HUES64 (cell line): ENCODE data around the gene PODXL2. TPM values are rescaled to one million over a fixed set of nuclear protein-coding genes. Genes with fewer than 3 reads are reported as not detected.

Experiments
- H3K27ac ChIP-seq: 2 replicates; pipeline ENCODE4 v1.7.0; 2013; ENCODE audit warnings: low read depth, low read length, inconsistent platforms
- H3K27me3 ChIP-seq: 2 replicates; pipeline ENCODE4 v1.6.1; 2013; ENCODE audit warnings: mild to moderate bottlenecking, low read length; ENCODE audit not compliant: insufficient read depth
- H3K36me3 ChIP-seq: 2 replicates; pipeline ENCODE4 v1.6.1; 2013; ENCODE audit warnings: mild to moderate bottlenecking, low read length; ENCODE audit not compliant: insufficient read depth
- H3K4me1 ChIP-seq: 2 replicates; pipeline ENCODE4 v1.6.1; 2013; ENCODE audit warnings: mild to moderate bottlenecking, low read length, moderate library complexity; ENCODE audit not compliant: insufficient read depth
- H3K4me3 ChIP-seq: 2 replicates; pipeline ENCODE4 v1.5.1; 2013; ENCODE audit warnings: mild to moderate bottlenecking, low read length, moderate library complexity
- H3K9ac ChIP-seq: 2 replicates; pipeline ENCODE4 v1.6.1; 2013; ENCODE audit warnings: mild to moderate bottlenecking, low read depth, low read length
- H3K9me3 ChIP-seq: 2 replicates; pipeline ENCODE4 v1.6.1; 2013; ENCODE audit warnings: low read depth, low read length; ENCODE audit not compliant: insufficient read depth
- WGBS: fragments of 150-250, 120-280 bp; methylation state at CpG from one replicate; pipeline ENCODE4 v1.1.7; 2013; ENCODE audit warnings: missing lambda C conversion rate; 5-methylcytosine and 5-hydroxymethylcytosine counted together
- polyA plus RNA-seq, 2 experiments: library from polyadenylated mRNA; stranded (reverse); fragments of 50-300 nt; gene quantifications; one replicate each; pipeline ENCODE4 v1.2.3, GENCODE V29; 2013

Gene PODXL2, protein sequence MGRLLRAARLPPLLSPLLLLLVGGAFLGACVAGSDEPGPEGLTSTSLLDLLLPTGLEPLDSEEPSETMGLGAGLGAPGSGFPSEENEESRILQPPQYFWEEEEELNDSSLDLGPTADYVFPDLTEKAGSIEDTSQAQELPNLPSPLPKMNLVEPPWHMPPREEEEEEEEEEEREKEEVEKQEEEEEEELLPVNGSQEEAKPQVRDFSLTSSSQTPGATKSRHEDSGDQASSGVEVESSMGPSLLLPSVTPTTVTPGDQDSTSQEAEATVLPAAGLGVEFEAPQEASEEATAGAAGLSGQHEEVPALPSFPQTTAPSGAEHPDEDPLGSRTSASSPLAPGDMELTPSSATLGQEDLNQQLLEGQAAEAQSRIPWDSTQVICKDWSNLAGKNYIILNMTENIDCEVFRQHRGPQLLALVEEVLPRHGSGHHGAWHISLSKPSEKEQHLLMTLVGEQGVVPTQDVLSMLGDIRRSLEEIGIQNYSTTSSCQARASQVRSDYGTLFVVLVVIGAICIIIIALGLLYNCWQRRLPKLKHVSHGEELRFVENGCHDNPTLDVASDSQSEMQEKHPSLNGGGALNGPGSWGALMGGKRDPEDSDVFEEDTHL
- polyA plus RNA-seq (2013, experiment 1 of 2): 26.3 TPM
- polyA plus RNA-seq (2013, experiment 2 of 2): 30.9 TPM

DNA sequence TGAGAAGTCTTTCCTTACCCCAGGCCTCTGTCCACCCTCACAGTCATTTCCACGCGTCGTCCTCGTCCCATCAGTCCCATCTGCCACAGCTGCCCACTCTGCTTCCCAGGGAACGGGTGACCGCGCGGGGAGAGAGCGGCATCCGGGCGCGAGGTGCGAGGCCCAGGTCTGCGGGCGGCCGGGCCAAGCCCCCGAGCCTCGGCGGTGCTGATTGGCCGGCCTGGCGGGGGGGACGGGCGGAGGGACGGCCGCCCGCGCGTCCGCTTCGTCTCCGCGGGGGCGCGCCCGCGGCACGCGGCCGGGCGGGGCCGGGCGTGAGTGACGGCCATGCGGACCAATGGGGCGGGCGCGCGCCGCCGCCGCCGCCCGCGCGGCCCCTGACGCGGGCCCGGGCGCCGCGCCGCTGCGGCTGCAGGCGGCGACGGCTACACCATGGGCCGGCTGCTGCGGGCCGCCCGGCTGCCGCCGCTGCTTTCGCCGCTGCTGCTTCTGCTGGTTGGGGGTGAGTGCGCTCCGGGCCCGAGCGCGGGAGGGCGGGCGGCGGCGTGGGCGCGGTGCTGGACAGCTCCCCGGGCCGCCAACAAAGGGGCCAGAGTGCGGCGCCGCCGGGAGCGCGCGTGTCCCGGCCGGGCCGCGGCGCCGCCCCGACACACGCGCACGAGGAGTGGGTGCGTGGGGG is at the start of gene PODXL2:
Gene PODXL2 (plus strand): TSS at position 398 of the 679 bp plus-strand sequence. CDS start 35 bp downstream, at position 433.
- WGBS: 3% methylated on average over 105 of the region's 105 CpGs
- Histone ChIP-seq H3K27me3 (peaks cover 47% of the 10 kb centered on the region), H3K9ac (peak within 1 kb of the TSS; percentile 61), H3K27ac (no peak within 1 kb of the TSS), H3K9me3 (peaks cover 6% of the 10 kb centered on the region; the same call in 1 of the 2 replicates), H3K4me3 (peak within 1 kb of the TSS; percentile 54), H3K36me3 (no peaks in the 10 kb centered on the region), H3K4me1 (0 out of 2 replicates have a peak, but pooled peaks cover 8% of the 10 kb centered on the region)

DNA sequence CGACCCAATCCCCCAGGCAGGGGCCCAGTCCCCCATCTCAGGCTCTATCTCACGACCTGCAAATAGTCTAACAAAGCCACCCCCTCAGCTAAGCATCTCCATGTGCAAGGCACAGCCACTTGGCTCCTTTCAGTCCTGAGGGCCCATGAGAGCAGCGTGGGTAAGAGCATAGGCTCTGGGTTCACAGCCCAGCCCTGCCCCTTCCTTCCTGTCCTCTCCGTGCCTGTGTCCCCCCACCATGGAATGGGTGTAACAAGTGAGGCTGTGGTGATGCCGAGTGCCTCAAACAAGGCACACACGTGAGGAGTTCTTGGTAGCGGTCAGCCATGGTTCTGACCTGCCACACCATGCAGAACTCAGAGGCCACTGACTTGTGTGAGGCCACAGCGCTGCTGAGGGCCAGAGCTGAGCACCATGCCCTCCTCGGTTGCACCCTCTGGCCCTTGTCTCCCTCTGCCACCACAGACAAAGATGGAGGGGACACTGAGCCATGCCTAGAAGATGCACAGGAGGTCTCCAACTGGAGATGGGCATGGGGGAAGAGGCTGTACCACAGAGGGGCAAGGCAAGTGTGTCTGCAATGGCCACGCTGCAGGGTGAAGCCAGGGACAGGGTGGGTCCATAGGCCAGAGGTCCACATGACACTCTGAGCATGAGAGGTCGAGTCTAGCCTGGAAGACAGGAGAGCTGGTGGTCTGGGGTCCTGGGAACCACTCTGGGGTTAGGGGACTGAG is 48.5 kb upstream of the PODXL2 start:
- 91% methylated on average over 11 of the region's 11 CpGs for WGBS
- Histone ChIP-seq H3K4me1 (no peaks in the 10 kb centered on the region), H3K9me3 (no peaks in the 10 kb centered on the region), H3K4me3 (no peak overlapping the region), H3K9ac (no peak overlapping the region), H3K36me3 (peaks cover 3% of the 10 kb centered on the region; the same call in 1 of the 2 replicates), H3K27me3 (no peaks in the 10 kb centered on the region), H3K27ac (no peak overlapping the region)

DNA sequence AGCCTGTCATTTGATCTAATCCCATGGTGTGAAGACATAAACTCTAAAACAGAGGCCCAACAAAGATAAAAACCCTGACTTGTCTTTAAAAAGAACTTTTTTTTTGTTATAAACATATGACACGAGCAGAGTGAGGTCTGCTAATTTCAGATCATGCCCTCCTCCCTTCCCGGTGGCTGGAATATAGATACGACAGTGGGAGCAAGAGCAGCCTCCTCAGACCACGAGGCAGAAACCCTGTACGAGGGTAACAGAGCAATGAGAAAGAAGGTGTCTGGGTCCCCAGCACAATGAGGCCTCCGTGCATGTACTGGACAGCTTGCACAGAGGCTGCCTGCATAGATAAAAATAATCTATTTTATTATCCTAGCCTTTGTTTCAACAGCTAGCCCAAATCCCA is 44.3 kb upstream of the PODXL2 start:
- Histone ChIP-seq H3K27ac (no peak overlapping the region), H3K4me3 (no peak overlapping the region), H3K36me3 (no peaks in the 10 kb centered on the region), H3K9ac (no peak overlapping the region), H3K9me3 (no peaks in the 10 kb centered on the region), H3K27me3 (peaks cover 7% of the 10 kb centered on the region; the same call in 1 of the 2 replicates), H3K4me1 (0 out of 2 replicates have a peak, but pooled peaks cover 3% of the 10 kb centered on the region)
- WGBS: 94% methylated on average over 6 of the region's 6 CpGs

- H3K27ac ChIP-seq: no peak overlapping the region
- no peak overlapping the region for H3K9ac ChIP-seq
- WGBS: 89% methylated on average over 4 of the region's 4 CpGs
Measured at GRCh38 chr3:127585163-127585812, 43.7 kb upstream of the PODXL2 start.

DNA sequence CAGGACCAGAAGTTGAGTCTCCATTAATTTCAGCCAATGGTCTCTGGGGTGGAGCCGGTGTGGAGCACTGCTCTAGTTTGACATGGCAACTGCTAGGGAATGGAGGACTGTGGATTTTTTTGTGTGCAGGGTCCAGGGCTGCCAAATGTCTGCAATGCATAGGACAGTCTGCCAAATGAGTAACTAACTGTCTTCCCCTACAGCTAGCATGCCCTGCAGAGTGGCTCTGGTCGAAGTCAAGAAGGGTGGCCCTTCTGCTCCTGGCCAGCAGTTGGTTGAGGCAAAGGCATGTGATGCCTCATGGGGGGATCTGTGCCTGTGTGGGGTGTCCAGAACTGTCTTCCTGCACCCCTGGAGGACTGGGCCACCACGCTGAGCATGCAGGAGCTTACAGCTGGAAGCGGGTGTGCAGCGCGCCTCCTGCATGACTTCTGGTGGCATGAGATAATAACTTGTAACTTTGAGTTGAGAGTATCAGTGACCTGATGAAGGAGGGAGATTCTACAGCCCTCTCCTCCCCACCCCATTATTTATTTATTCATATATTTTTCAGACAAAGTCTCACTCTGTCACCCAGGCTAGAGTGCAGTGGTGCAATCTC is 43.1 kb upstream of the PODXL2 start:
- Histone ChIP-seq H3K4me3 (no peak overlapping the region), H3K27me3 (peaks cover 8% of the 10 kb centered on the region; the same call in 1 of the 2 replicates), H3K9ac (no peak overlapping the region), H3K4me1 (0 out of 2 replicates have a peak, but pooled peaks cover 3% of the 10 kb centered on the region), H3K36me3 (no peaks in the 10 kb centered on the region), H3K9me3 (no peaks in the 10 kb centered on the region), H3K27ac (no peak overlapping the region)
- WGBS: 96% methylated on average over 6 of the region's 6 CpGs

More at GRCh38 chr3:127585163-127585812, 43.7 kb upstream of the PODXL2 start:
- Histone ChIP-seq H3K9me3 (no peaks in the 10 kb centered on the region), H3K4me1 (0 out of 2 replicates have a peak, but pooled peaks cover 3% of the 10 kb centered on the region), H3K36me3 (no peaks in the 10 kb centered on the region), H3K4me3 (no peak overlapping the region), H3K27me3 (peaks cover 8% of the 10 kb centered on the region; the same call in 1 of the 2 replicates)

GRCh38 chr3:127587876-127588275 is 41.1 kb upstream of the PODXL2 start:
- Histone ChIP-seq H3K27me3 (peaks cover 12% of the 10 kb centered on the region; the same call in 1 of the 2 replicates), H3K27ac (no peak overlapping the region), H3K4me3 (no peak overlapping the region), H3K4me1 (peaks cover 10% of the 10 kb centered on the region; the same call in 1 of the 2 replicates), H3K9me3 (no peaks in the 10 kb centered on the region), H3K9ac (no peak overlapping the region), H3K36me3 (no peaks in the 10 kb centered on the region)
- WGBS: 87% methylated on average over 4 of the region's 4 CpGs

DNA sequence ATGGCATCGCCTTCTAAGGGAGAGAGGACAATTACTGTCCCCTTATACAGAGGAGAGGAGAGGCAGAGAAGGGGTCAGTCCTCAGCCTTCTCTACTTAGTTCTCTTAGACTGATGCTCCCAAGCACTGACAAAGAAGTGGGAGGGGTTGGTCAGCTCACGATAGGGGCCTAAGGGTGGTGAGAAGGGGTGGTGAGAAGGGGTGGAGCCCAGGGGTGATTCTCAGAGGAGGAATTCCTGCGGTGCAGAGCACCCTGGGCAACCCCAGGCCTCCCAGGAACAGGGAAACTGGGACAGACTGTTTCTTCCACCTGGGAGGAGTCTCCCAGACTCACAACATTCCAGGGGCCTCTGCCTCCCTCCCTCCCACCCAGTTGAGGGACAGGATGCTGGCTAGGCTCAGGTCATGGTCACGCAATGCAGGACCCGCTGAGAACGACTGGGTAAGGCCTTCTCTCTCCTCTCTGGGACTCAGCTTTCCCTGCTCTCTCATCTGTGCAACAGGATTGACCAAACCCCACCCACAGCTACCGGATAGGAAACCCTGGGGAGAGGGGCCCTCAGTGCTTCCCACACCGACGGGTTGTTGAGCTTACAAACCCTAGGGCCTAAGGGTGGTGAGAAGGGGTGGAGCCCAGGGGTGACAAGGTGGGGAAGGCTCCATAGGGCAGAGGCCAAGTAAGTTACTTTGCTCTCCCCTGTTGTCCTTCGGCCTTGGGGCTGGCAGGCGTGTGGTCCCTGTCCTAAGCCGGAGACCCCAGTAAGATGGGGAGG is 40.0 kb upstream of the PODXL2 start:
- Histone ChIP-seq H3K27ac (no peak overlapping the region), H3K27me3 (peaks cover 12% of the 10 kb centered on the region; the same call in 1 of the 2 replicates), H3K36me3 (no peaks in the 10 kb centered on the region), H3K4me3 (peak overlapping the region; percentile 79), H3K9me3 (no peaks in the 10 kb centered on the region), H3K9ac (no peak overlapping the region), H3K4me1 (peaks cover 10% of the 10 kb centered on the region; the same call in 1 of the 2 replicates)
- 53% methylated on average over 11 of the region's 12 CpGs for WGBS

- Histone ChIP-seq H3K36me3 (no peaks in the 10 kb centered on the region), H3K27ac (no peak overlapping the region; the same call in 1 of the 2 replicates), H3K27me3 (peaks cover 12% of the 10 kb centered on the region; the same call in 1 of the 2 replicates), H3K4me1 (peaks cover 10% of the 10 kb centered on the region; the same call in 1 of the 2 replicates), H3K9ac (peak overlapping the region; percentile 76), H3K9me3 (no peaks in the 10 kb centered on the region), H3K4me3 (peak overlapping the region; percentile 79)
- under 1% methylated on average over 56 of the region's 56 CpGs for WGBS
Measured at GRCh38 chr3:127589600-127590281, 39.2 kb upstream of the PODXL2 start.

GRCh38 chr3:127590282-127590592 is 38.7 kb upstream of the PODXL2 start:
- WGBS: under 1% methylated on average over 41 of the region's 41 CpGs
- Histone ChIP-seq H3K27me3 (peaks cover 12% of the 10 kb centered on the region; the same call in 1 of the 2 replicates), H3K36me3 (no peaks in the 10 kb centered on the region), H3K4me1 (peaks cover 10% of the 10 kb centered on the region; the same call in 1 of the 2 replicates), H3K9ac (peak overlapping the region; percentile 76), H3K27ac (peak overlapping the region; percentile 94; the same call in 1 of the 2 replicates), H3K9me3 (no peaks in the 10 kb centered on the region), H3K4me3 (peak overlapping the region; percentile 79)
